MM.1S (cell line): Measurements from ENCODE around the gene SEMA3G.

Experiments used
- DNase-seq: peaks from one replicate; pipeline ENCODE4 v3.0.0-alpha.2; 2015
- H2AFZ ChIP-seq: fragments of 300-600 bp; sonication (generic); 2 replicates; pipeline ENCODE4 v1.6.0; 2016; ENCODE audit warnings: antibody characterized with exemption, low read length
- H3F3A ChIP-seq: fragments of 300-600 bp; sonication (generic); 2 replicates; pipeline ENCODE4 v1.6.1; 2016; ENCODE audit warnings: mild to moderate bottlenecking, antibody characterized with exemption, low read length, moderate library complexity, mixed read lengths; ENCODE audit not compliant: insufficient read depth
- H3K27ac ChIP-seq: fragments of 300-600 bp; sonication (generic); 2 replicates; pipeline ENCODE4 v1.5.1; 2016; ENCODE audit warnings: mild to moderate bottlenecking, low read length
- H3K27me3 ChIP-seq: fragments of 300-600 bp; sonication (generic); replicated peaks from 2 replicates; pipeline ENCODE4 v1.6.0; 2016; ENCODE audit warnings: low read length; ENCODE audit not compliant: insufficient read depth
- H3K36me3 ChIP-seq: fragments of 300-600 bp; sonication (generic); replicated peaks from 2 replicates; pipeline ENCODE4 v1.6.1; 2016; ENCODE audit warnings: mild to moderate bottlenecking, low read length, mixed read lengths; ENCODE audit not compliant: insufficient read depth
- H3K4me1 ChIP-seq: fragments of 300-600 bp; sonication (generic); 2 replicates; pipeline ENCODE4 v1.6.1; 2016; ENCODE audit warnings: low read length, mixed read lengths
- H3K4me2 ChIP-seq: fragments of 300-600 bp; sonication (generic); 2 replicates; pipeline ENCODE4 v1.6.0; 2016; ENCODE audit warnings: low read depth, low read length
- H3K4me3 ChIP-seq: fragments of 300-600 bp; sonication (generic); 2 replicates; pipeline ENCODE4 v1.5.1; 2016; ENCODE audit warnings: low read length, mixed read lengths
- H3K79me2 ChIP-seq: fragments of 300-600 bp; sonication (generic); 2 replicates; pipeline ENCODE4 v1.6.1; 2016; ENCODE audit warnings: mixed run types, low read length, mixed read lengths
- H3K9ac ChIP-seq: fragments of 300-600 bp; sonication (generic); 2 replicates; pipeline ENCODE4 v1.6.1; 2016; ENCODE audit warnings: low read length, mixed read lengths
- H3K9me2 ChIP-seq: fragments of 300-600 bp; sonication (generic); replicated peaks from 2 replicates; pipeline ENCODE4 v1.6.1; 2016; ENCODE audit warnings: mild to moderate bottlenecking, low read length, mixed read lengths; ENCODE audit not compliant: insufficient read depth
- H3K9me3 ChIP-seq: fragments of 300-600 bp; sonication (generic); replicated peaks from 2 replicates; pipeline ENCODE4 v1.6.1; 2016; ENCODE audit warnings: mild to moderate bottlenecking, low read length, mixed read lengths; ENCODE audit not compliant: insufficient read depth
- H4K20me1 ChIP-seq: fragments of 300-600 bp; sonication (generic); 2 replicates; pipeline ENCODE4 v1.6.1; 2016; ENCODE audit warnings: mild to moderate bottlenecking, low read length, moderate library complexity, mixed read lengths; ENCODE audit not compliant: insufficient read depth
- CTCF ChIP-seq: fragments of 300-600 bp; sonication (generic); IDR thresholded peaks from 2 replicates; pipeline ENCODE4 v1.5.1; 2016; ENCODE audit warnings: antibody characterized with exemption, low read length, mixed read lengths
- EZH2 ChIP-seq: fragments of 300-600 bp; sonication (generic); optimal IDR thresholded peaks from 2 replicates; pipeline ENCODE3; 2017; ENCODE audit warnings: low read depth, mild to moderate bottlenecking, antibody characterized with exemption, low read length, mixed read lengths
- EZH2phosphoT487 ChIP-seq: fragments of 300-600 bp; sonication (generic); IDR thresholded peaks from 2 replicates; pipeline ENCODE4 v1.6.1; 2018; ENCODE audit warnings: antibody characterized with exemption, low read length

Gene SEMA3G

GRCh38 chr3:52433996-52434479 lies 10.9 kb downstream of the SEMA3G start:
- Histone ChIP-seq H3K79me2 (no peaks in the 10 kb centered on the region), H3K9ac (no peak overlapping the region)

DNA sequence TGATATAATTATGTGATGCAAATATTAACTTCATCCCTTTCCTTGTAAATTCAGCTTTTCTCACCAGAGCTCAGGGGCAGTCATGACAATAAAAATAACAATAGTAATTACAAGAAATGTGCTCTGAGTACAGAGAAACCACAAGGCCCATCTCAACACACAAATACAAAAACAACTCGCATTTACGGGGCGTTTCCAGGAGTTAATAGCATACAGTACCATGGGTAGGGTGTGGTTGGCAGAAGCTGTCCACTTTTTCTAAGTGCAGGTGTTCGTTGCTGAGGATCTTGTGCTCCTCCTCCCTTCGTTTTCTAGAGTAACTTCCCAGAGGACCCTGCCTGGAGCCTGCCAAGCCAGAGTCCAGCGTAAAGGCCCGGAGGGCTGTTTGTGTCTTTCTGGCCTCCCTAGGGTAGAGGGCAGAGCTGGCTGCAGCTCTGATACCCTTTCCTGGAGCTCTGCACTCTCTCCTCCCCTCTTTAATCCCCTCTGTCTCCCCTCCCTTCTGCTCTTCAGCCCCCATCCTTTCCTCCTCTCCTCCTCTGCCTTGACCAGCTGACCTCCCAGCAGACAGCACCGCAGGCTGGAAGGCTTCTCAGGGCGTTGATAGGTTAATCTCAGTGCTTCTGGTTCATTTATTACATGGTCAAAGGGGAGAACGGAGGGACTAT lies 11.4 kb downstream of the SEMA3G start:
- H3F3A ChIP-seq, result no peaks in the 10 kb centered on the region
- no peaks in the 10 kb centered on the region for H3K4me1 ChIP-seq
- no peak overlapping the region for H2AFZ ChIP-seq
- no peak overlapping the region for H3K9ac ChIP-seq
- no peaks in the 10 kb centered on the region for H4K20me1 ChIP-seq
- DNase-seq, result no peak
- no peaks in the 10 kb centered on the region for H3K27me3 ChIP-seq
- H3K79me2 ChIP-seq, result no peaks in the 10 kb centered on the region
- no peaks in the 10 kb centered on the region for H3K9me3 ChIP-seq
- H3K36me3 ChIP-seq, result no peaks in the 10 kb centered on the region
- H3K4me3 ChIP-seq, result no peak overlapping the region
- no peak overlapping the region for H3K27ac ChIP-seq
- TF ChIP-seq EZH2, result no peak
- no peak for TF ChIP-seq CTCF
- TF ChIP-seq EZH2phosphoT487, result no peak
- no peak overlapping the region for H3K4me2 ChIP-seq
- no peaks in the 10 kb centered on the region for H3K9me2 ChIP-seq

More at GRCh38 chr3:52433996-52434479, 10.9 kb downstream of the SEMA3G start:
- Histone ChIP-seq H3K27me3 (no peaks in the 10 kb centered on the region), H3K36me3 (no peaks in the 10 kb centered on the region), H3K4me3 (no peak overlapping the region), H2AFZ (no peak overlapping the region), H3K4me2 (no peak overlapping the region), H3K4me1 (no peaks in the 10 kb centered on the region), H3F3A (no peaks in the 10 kb centered on the region), H3K9me2 (no peaks in the 10 kb centered on the region), H3K27ac (no peak overlapping the region), H4K20me1 (no peaks in the 10 kb centered on the region), H3K9me3 (no peaks in the 10 kb centered on the region)
- no peak for TF ChIP-seq CTCF
- TF ChIP-seq EZH2phosphoT487, result no peak
- no peak for TF ChIP-seq EZH2
- DNase-seq, result no peak

- Histone ChIP-seq H3F3A (no peaks in the 10 kb centered on the region), H3K79me2 (no peaks in the 10 kb centered on the region), H2AFZ (no peak overlapping the region), H3K27ac (no peak overlapping the region), H3K36me3 (no peaks in the 10 kb centered on the region), H3K4me1 (no peaks in the 10 kb centered on the region), H3K9ac (no peak overlapping the region), H3K4me3 (no peak overlapping the region), H4K20me1 (no peaks in the 10 kb centered on the region), H3K9me3 (no peaks in the 10 kb centered on the region), H3K9me2 (no peaks in the 10 kb centered on the region), H3K27me3 (no peaks in the 10 kb centered on the region), H3K4me2 (no peak overlapping the region)
- no peak for TF ChIP-seq EZH2
- no peak for TF ChIP-seq EZH2phosphoT487
- no peak for TF ChIP-seq CTCF
- DNase-seq, result no peak
Observed at GRCh38 chr3:52432691-52433141, 12.2 kb downstream of the SEMA3G start.
